AML-193 (cell line): ENCODE data around the gene DUOX2.
"Not testable (repeated sequence)": the region's sequence is repeated elsewhere in the genome, so short reads cannot be mapped to it uniquely, and the experiment has no call there.

Experiments
- DNase-seq, 2 experiments: peaks; one replicate each; lab custom pipeline; 2025; lab: John Stamatoyannopoulos, UW

Gene DUOX2

DNA sequence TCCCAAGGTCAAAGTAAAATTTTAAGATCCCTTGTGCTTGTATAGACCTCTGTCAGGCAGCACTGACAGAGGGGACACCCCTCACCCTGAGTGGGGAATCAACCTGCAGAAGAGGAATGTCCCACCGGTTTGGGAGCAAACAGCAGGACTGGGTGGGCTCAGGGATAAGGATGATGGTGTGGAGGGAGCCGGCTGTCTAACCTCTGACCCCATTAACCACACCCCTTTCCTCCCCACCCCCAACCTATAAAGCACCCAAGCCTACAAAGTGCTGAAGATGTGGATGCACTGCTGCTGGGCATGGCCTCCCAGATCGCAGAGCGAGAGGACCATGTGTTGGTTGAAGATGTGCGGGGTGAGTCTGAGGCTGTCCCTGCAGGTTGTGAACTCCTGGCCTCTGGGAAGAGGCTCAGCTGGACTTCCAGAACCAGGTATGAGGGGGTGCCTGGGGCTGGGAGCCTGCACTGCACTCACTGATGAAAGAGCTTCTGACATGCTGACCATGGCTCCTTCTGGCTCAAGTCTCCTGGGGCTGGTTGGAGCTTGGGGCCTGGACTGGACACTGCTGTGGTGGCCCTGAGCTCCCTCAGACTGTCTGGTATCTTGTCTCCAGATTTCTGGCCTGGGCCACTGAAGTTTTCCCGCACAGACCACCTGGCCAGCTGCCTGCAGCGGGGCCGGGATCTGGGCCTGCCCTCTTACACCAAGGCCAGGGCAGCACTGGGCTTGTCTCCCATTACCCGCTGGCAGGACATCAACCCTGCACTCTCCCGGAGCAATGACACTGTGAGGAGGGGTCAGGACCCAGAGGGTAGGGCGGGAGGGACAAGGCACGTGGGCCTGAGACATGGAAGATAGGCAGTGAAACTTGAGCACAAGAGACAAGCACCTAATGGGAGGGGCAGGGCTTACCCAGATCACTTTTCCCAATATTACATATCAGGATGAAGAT is 25.1 kb upstream of the DUOX2 start:
- DNase-seq = no peak

DNA sequence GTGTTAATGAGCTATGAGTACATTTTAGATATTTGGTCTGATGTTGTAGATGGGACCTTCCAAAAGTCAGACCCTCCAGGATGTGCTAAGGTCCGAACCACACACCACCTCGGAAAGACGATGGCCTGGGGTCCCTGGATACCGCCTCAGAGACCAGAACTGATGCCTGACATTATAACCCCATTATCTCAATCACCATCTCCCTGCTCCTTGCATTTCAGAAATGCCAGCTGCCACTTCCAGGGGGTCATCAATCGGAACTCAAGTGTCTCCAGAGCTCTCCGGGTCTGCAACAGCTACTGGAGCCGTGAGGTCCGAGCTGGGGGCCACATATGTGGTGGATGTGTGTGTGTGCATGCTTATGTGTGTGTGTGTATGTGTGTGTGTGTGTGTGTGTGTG is 23.7 kb upstream of the DUOX2 start:
- DNase-seq = no peak

DNA sequence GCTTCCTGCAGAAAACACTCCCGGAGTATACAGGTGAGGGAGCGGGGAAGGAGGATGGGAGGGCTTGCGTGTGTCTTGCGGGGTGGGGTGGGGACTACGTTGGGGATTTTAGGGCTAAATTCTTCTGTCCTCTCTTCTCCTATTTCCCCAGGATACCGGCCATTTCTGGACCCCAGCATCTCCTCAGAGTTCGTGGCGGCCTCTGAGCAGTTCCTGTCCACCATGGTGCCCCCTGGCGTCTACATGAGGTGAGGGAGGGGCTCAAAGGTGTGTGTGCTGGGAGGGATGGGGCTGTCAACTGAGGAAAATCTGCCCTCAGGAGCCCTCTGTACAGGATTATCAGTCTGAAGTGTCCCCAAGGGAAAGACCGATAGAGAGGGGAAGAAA is 22.4 kb upstream of the DUOX2 start:
- DNase-seq = no peak

DNA sequence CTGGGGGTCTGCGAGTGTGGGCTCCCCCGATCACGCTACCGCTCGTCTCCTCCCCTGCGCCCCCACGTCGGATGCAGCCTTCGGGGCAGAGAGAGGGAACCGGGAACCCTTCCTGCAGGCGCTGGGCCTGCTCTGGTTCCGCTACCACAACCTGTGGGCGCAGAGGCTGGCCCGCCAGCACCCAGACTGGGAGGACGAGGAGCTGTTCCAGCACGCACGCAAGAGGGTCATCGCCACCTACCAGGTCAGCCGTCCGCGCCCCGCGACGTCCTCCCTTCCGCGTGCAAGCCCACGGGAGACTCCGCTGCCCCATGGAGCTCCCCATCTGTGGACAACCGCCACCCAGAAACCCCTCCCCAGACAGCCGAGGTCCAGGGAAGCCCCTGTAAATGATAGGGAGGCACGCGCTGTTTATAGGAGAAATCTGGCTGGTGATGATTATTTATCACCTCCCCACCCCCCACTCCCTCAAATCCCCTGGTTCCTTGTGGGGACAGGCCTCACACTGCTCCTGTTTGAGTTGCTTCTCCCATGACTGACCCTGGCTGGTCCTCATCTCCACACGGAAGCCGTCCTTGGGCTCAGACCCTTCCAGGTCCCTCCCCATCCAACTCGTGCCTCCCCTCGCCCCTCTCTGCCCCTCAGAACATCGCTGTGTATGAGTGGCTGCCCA is 21.9 kb upstream of the DUOX2 start:
- not testable (repeated sequence) for DNase-seq

DNA sequence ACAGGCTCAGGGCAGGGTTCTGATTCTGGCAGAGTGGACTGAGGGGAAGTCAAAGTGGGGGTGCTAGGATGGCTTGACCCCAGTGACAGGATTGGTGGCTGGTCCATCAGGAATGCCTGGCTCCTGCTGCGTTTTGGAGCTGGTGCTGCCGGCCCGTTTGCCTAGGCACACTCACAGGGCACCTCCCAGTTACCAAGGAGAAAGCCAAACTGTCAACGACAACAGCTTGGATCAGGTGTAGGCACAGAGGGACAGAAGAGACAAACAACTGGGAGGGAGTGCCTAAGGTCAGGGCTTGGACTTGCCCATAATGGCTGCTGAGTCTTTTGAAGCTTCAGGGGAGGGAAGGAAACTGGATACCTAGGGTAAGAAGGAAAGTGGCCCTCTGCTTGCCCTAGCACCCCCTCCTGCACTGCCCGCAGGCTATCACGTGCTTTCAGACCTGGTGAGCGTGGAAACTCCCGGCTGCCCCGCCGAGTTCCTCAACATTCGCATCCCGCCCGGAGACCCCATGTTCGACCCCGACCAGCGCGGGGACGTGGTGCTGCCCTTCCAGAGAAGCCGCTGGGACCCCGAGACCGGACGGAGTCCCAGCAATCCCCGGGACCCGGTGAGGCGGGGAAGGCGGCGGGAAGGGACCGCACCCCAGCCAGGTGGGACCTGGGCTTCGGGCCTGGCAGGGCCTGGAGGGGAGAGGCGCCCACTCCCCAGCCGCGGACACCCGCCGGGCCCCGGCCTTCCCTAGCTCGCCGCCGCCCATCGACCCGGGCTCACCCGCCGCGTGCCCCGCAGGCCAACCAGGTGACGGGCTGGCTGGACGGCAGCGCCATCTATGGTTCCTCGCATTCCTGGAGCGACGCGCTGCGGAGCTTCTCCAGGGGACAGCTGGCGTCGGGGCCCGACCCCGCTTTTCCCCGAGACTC is 21.0 kb upstream of the DUOX2 start:
- DNase-seq = no peak

DNA sequence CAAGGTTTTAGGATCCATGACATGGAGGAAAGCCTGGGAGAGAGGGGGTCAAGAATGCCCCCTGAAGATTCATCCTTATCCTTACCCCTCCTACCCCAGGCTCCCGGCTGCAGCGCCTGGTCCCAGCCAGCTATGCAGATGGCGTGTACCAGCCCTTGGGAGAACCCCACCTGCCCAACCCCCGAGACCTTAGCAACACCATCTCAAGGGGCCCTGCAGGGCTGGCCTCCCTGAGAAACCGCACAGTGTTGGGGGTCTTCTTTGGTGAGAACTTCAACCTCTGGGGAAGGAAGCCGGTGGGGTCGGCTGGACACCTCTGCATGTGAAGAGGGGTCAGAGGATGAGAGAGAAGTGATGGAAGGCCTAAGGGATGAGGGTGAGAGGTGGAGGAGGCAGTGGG is 20.1 kb upstream of the DUOX2 start:
- DNase-seq = no peak

DNA sequence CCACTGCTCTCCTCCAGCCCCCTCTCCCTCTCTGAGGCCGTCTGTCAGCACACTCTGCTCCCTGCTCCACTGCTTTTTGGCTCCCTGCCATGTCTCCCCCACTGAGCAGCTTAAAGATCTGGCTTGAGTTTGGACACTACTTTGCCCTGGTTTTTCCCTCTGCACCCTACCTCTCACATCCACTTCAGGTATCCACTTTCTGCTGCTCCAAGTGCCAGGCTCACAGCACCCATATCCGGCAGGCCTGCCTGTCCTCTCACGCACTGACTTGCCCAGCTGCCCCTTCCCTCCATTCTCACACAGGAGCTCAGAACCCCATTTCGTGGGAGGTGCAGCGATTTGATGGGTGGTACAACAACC is 19.6 kb upstream of the DUOX2 start:
- DNase-seq = no peak

DNA sequence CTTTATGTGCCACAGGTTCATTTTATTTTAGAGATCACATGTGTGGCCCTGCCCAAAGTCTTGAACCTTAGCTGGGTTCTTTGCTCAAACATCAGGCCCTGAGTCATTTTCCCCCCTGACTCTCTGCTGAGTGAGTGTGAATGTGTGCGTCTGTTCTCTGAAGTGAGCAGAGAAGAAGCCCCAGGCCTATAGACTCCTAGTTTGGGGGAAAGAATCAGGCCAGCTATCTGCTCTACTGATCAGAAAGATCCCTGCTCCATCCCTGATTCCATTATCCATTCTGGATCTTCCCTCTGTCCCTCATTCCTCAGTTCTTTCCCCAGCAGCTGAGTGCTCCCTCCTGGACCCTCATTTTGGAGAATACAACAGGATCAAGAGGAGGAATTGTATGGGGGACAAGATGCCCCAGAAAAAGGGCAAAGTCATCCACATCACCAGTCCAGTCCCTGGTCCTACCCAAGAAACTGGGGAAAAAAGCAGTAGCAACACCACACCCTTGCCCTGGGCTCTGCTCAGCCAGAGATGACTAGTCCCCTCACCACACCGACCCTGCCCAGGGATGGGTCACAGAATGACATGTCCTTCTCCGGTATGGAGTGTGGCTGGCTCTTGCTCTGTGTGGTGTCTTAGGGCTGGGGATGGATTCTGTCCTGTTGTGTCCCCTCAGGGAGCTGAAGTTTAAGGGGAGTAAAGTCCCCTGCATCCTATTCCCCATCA is 19.0 kb upstream of the DUOX2 start:
- DNase-seq = no peak

DNA sequence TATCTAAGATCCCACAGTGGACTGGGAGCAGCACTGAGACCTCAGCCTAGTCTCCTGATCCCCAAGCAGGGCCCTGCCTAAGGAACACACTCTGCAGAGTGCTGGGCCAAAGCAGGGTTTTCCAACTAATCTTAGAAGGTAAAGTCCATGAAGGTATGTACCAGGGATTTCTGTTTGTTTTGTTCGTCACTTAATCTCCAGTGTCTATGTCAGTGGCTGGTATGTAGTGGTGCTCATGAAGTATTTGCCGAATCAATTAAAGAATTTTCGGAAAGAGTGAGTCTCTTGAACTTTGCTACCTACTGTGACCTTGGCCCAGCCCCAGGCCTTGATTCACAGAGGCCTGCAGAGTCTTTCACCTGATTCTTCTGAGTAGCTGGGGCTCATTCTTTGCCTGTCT is 17.5 kb upstream of the DUOX2 start:
- DNase-seq = no peak

DNA sequence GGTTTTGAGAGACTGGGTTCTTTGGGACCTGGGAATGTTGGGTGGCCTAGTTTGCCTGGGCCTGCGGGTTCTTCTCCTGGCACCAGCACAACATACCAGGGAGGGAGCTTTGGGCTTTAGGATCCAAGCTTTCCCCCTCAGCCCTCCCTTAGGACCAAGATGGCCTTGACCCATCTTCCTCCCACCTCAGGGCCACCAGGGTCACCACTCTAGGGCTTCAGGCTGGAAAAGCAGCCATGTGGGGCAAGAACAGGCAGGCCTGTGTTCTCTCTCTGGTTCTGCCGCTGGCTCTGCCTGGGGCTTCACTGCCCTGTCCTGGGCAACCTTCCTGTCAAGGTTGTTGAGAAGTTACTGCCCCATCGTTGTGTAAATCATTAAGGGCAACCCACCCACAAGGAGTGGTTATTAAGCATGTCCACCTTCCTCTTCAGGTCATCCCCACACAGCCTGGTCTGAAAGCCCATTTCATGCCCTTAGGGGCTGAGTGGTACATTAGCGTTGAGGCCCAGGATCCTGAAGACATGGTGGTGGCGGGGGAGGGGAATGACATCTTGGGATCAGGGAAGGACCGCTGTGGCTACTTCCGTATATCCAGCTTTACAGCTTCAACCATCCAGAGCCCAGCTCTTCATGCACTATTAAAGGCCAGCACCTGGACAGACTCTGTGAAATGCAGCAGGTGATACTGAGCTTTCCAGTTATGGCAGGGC is 16.5 kb upstream of the DUOX2 start:
- no peak for DNase-seq

DNA sequence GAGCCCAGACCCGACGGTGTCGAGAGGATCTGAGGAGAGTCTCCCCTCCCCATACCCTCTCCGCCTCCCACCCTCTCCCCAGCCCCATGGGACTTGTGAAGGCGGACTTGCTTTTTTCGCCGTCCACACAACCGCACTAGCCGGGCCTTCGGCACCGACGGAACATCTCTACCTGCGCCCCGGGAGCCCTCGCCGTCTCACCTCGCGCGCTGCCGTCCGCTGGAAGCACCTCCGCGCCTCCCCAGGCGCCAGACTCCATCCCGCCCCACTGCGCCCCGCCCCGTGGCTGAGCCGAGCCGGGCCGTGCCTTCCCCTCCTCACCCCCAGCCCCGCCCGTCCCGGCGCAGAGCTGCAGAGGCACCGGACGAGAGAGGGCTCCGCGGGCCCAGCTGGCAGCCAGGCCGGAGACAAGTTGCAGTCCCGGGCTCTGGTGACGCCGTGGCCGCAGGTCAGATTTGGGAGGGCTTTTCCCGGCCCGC is 15.7 kb upstream of the DUOX2 start, which contains the start of the genes DUOX1 and DUOXA1:
TSS of gene DUOX1 (plus strand) at position 344 of the 479 bp plus-strand sequence. CDS start 1,973 bp downstream, outside the sequence.
TSS of gene DUOXA1 (minus strand) at position 229 of the 479 bp plus-strand sequence. CDS start 6,865 bp downstream, outside the sequence.
- no peak for DNase-seq

DNA sequence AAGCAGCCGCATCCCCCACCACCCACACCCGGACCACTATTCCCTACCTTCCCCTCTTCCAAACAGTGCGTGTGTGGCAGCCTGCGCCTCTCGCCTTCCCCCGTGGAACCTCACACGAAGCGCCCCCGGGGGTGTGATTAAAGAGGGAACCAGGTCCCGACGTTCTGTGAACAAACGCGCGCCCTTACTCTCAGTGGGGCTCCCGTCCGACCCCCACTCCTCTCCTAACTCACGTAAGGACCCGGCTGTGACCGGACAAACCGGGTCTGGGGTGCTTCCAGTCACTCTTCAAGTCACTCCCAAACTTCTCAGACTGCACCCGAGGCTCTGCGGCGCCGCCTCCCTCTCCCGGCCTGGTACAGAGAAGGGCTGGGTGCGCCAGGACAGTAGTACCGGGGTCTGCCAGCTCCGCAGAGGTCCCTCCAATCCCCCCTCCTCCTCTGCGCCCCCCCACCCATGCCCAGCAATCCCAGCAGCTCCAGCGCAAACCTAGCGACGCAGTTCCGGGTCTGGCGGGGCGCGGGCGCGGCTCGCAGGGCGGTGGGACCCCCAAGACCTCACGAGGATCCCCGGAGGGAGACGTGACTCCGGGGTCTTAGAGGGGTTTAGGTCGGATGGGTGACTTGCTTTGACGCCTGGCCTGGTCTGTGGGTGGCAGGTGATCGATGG is 15.1 kb upstream of the DUOX2 start:
- no peak for DNase-seq

DNA sequence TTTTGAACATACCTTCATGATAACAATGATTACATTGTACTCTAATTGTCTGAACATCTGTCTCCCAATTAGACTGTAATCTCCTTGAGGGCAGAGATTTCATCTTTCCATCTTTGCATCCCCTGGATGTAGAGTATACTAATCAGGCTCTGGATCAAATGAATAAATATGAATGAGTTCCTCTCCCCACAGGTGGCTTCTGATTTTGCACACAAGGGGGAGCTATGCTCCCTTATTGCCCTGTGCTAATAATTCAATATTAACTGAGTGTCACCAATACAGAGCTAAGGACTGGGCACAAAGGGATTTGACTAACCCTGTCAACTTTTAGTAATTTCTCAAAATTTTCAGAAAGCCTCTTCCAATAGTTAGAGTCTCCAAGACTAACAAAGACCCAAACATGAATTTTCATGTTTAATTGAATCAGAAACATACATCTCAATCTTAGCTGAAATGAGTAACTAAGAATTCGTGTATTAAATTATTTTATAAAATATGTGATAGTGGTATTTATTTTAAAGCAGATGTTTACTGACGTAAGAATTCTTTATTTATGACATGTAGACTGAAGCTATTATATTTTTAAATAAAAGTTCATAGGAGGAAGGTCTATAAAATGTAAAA is 12.7 kb upstream of the DUOX2 start:
- peak; percentile 28 to 45 for DNase-seq

DNA sequence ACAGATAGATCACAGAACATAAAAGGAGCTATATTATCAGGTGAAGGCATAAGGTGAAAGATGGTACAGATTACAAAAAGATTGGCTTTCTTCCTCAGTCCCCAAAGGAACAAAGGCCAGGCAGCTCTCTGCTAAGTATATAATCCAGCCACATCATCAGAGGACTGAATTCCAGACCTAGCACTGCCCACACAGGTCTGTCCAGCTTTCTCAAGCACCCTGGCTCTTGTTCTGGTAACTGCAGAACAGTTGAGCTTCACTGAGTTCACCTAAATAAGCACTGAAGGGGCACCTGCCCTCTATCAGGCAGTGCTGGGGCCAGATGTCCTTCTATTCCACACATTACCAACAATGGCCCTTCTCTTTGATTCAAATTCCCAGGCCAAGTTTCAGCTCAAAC is 9.4 kb upstream of the DUOX2 start:
- no peak for DNase-seq

DNA sequence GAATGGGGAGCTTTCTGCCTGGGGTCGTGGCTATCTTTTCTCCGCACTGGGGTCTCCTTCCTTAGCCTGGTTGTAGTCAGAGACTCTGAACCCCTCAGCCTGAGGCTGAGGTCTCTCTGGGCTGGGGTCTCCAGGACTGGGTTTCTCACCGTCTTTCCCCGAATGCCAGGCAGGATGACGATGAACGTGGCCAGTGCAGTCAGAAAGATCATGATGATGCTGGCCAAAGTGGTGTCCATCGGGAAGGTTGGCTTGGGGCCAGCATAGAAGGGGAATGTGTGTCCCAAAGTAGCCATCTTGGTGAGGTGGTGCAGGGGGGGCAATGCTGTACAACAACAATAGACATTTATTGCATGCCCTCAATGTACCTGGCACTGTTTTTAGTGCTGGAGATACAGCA is 8.7 kb upstream of the DUOX2 start:
- no peak for DNase-seq

DNA sequence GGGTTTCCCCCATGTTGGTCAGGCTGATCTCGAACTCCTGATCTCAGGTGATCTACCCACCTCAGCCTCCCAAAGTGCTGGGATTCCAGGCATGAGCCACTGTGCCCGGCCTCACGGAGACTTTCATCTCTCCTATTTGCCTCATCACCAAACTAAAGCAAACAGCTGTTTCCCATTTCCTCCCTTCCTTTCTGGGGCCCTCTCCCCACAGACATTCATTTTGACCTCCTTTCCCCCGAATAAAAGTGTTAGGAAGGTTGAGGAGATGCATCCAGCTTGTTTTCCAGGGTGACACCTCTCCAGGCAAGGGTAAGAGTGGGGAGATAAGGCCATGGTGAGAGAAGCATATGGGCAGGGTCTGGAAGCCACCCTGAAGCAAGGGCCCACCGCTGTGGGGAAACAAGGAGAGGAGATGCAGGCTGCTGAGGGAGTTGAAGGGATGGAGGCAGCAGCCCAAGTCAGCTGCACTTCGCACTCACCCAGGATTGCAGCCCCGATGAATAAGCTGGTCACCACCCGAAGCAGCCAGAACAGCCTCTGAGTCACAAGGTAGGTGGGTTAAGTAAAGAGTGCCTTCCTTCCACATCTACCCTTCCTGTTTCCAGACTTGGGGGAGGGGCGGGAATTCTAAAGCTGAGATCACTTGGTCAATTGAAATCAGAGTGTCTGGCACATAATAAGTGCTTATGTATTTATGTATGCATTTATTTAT is 7.9 kb upstream of the DUOX2 start:
- no peak for DNase-seq

DNA sequence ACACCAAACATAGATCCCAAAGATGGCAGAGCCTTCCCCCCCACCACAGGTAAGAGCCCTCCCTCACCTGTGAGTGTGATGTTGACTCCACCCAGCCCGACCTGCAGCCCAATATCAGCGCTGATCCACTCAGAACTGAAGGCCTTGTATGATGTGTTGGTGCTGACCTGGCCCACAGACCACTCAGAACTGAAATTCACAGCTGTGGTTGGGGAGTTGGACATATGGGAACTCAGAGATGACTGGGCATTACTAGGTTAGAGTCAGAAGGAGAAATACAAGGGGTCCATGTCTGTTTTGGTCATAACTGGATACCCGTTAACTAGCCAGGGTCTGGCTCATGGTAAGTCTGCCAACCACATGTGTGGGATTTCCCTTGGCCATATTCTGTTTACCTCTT is 7.0 kb upstream of the DUOX2 start:
- no peak for DNase-seq

DNA sequence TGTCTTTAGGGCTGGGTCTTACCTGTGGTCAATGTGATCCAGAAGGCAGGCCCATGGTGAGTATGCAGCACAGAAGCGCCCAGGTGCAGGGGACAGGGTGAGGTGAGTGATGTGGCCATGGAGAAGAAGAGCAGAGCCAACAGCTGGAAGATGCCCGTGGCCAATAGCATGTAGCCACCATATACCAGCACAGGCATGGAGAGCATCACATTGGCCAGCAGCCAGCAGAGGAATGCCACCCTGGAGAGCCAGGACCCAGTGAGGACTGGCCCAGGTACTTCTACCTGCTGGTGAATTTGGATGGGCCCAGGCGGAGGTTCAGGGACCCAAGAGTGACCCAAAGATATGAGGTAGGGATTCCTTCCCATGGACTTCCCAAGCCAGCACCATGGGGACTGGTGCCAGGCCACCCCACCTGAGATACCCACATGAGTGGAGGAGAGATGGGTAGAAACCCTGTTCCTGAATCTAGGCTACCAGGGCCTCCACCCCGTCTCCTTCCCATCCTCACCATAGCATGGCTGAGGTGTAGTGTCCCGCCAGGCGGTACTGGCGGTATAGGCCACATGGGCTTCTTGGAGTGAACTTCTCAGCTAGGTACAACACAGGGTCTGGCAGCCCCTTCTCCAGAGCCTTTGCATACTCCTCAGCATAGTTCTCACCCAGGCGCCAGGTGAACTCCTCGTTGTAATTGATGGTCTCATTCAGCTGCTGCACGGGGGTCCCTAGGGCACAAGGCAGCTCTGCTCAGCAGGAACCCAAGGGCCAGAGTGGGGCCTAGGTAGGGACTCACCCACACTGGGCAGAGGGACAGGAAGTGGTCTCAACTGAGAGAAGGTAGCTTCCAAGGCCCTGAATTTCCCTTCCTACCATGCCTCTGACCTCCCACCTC is 6.4 kb upstream of the DUOX2 start:
- DNase-seq = no peak
